ENCODE results near the gene RFTN1. TPM values are rescaled to one million over a fixed set of nuclear protein-coding genes. Genes with fewer than 3 reads are reported as not detected.
A peak's percentile ranks its signal among the peaks of the same experiment; 100 is the strongest.

Gene RFTN1
- total RNA-seq, 1 donor from 2014 or later, result 93.7 TPM

- Mint-ChIP-seq H3K27me3 (ENCODE audit: low read depth) (no peaks in the 10 kb centered on the region), H3K36me3 (ENCODE audit: low read depth) (peaks cover 54% of the 10 kb centered on the region), H3K9me3 (peaks cover 13% of the 10 kb centered on the region), H3K4me3 (ENCODE audit: low read depth) (peak overlapping the region; percentile 82), H3K4me1 (ENCODE audit: low read depth) (peaks cover 82% of the 10 kb centered on the region), H3K27ac (peak overlapping the region; percentile 35)
- intact Hi-C loops (cut with micrococcal nuclease), result loop anchor here (10.0 kb wide), 1 partner anchor 946 kb away; no protein-coding TSS in a partner anchor
- DNase-seq (ENCODE audit: low spot score), result no peak
Measured at GRCh38 chr3:16288664-16289063, 224.8 kb downstream of the RFTN1 start.

GRCh38 chr3:16286751-16287543 lies 226.6 kb downstream of the RFTN1 start:
- H3K27ac Mint-ChIP-seq, result peak overlapping the region; percentile 83
- no peaks in the 10 kb centered on the region for H3K9me3 Mint-ChIP-seq
- intact Hi-C loops (cut with micrococcal nuclease), result loop anchor here (1.0 to 10.0 kb wide), 3 partner anchors 22 to 948 kb away; partner anchors contain the start of genes OXNAD1 and RFTN1
- H3K36me3 Mint-ChIP-seq (ENCODE audit: low read depth), result peaks cover 52% of the 10 kb centered on the region
- no peak for DNase-seq (ENCODE audit: low spot score)
- H3K4me1 Mint-ChIP-seq (ENCODE audit: low read depth), result peaks cover 80% of the 10 kb centered on the region
- peak overlapping the region; percentile 82 for H3K4me3 Mint-ChIP-seq (ENCODE audit: low read depth)
- H3K27me3 Mint-ChIP-seq (ENCODE audit: low read depth), result no peaks in the 10 kb centered on the region

GRCh38 chr3:16286161-16286560 lies 227.3 kb downstream of the RFTN1 start:
- no peaks in the 10 kb centered on the region for H3K27me3 Mint-ChIP-seq (ENCODE audit: low read depth)
- intact Hi-C loops (cut with micrococcal nuclease), result loop anchor here (1.0 to 10.0 kb wide), 3 partner anchors 21 to 949 kb away; partner anchors contain the start of genes OXNAD1 and RFTN1
- no peaks in the 10 kb centered on the region for H3K9me3 Mint-ChIP-seq
- peak; percentile 60 for DNase-seq (ENCODE audit: low spot score)
- H3K36me3 Mint-ChIP-seq (ENCODE audit: low read depth), result peaks cover 46% of the 10 kb centered on the region
- peak overlapping the region; percentile 82 for H3K4me3 Mint-ChIP-seq (ENCODE audit: low read depth)
- H3K27ac Mint-ChIP-seq, result peak overlapping the region; percentile 83
- H3K4me1 Mint-ChIP-seq (ENCODE audit: low read depth), result peaks cover 73% of the 10 kb centered on the region

- H3K4me3 Mint-ChIP-seq (ENCODE audit: low read depth), result no peak overlapping the region
- no peak overlapping the region for H3K27ac Mint-ChIP-seq
- H3K4me1 Mint-ChIP-seq (ENCODE audit: low read depth), result peaks cover 58% of the 10 kb centered on the region
- no peak for DNase-seq (ENCODE audit: low spot score)
- intact Hi-C loops (cut with micrococcal nuclease), result loop anchor here (10.0 kb wide), 1 partner anchor 950 kb away; no protein-coding TSS in a partner anchor
- no peaks in the 10 kb centered on the region for H3K27me3 Mint-ChIP-seq (ENCODE audit: low read depth)
- no peaks in the 10 kb centered on the region for H3K9me3 Mint-ChIP-seq
- peaks cover 39% of the 10 kb centered on the region for H3K36me3 Mint-ChIP-seq (ENCODE audit: low read depth)
Measured at GRCh38 chr3:16284633-16285032, 228.9 kb downstream of the RFTN1 start.

GRCh38 chr3:16280671-16281070 lies 232.8 kb downstream of the RFTN1 start:
- DNase-seq (ENCODE audit: low spot score), result no peak
- Mint-ChIP-seq H3K4me1 (ENCODE audit: low read depth) (peaks cover 19% of the 10 kb centered on the region), H3K36me3 (ENCODE audit: low read depth) (peaks cover 32% of the 10 kb centered on the region), H3K27ac (no peak overlapping the region), H3K4me3 (ENCODE audit: low read depth) (no peak overlapping the region), H3K9me3 (no peaks in the 10 kb centered on the region), H3K27me3 (ENCODE audit: low read depth) (no peaks in the 10 kb centered on the region)
- intact Hi-C loops (cut with micrococcal nuclease), result loop anchor here (10.0 kb wide), 1 partner anchor 954 kb away; no protein-coding TSS in a partner anchor

- Mint-ChIP-seq H3K36me3 (ENCODE audit: low read depth) (peaks cover 29% of the 10 kb centered on the region), H3K4me3 (ENCODE audit: low read depth) (no peak overlapping the region), H3K4me1 (ENCODE audit: low read depth) (peaks cover 7% of the 10 kb centered on the region), H3K27ac (no peak overlapping the region), H3K9me3 (no peaks in the 10 kb centered on the region), H3K27me3 (ENCODE audit: low read depth) (no peaks in the 10 kb centered on the region)
- intact Hi-C loops (cut with micrococcal nuclease), result no loop called here
- no peak for DNase-seq (ENCODE audit: low spot score)
Measured at GRCh38 chr3:16279010-16279801, 234.3 kb downstream of the RFTN1 start.

GRCh38 chr3:16277471-16277870 lies 236.0 kb downstream of the RFTN1 start:
- peaks cover 2% of the 10 kb centered on the region for H3K4me1 Mint-ChIP-seq (ENCODE audit: low read depth)
- intact Hi-C loops (cut with micrococcal nuclease), result no loop called here
- H3K9me3 Mint-ChIP-seq, result no peaks in the 10 kb centered on the region
- no peaks in the 10 kb centered on the region for H3K27me3 Mint-ChIP-seq (ENCODE audit: low read depth)
- H3K36me3 Mint-ChIP-seq (ENCODE audit: low read depth), result peaks cover 24% of the 10 kb centered on the region
- H3K4me3 Mint-ChIP-seq (ENCODE audit: low read depth), result no peak overlapping the region
- no peak overlapping the region for H3K27ac Mint-ChIP-seq
- no peak for DNase-seq (ENCODE audit: low spot score)

- intact Hi-C loops (cut with micrococcal nuclease), result no loop called here
- H3K4me3 Mint-ChIP-seq (ENCODE audit: low read depth), result no peak overlapping the region
- DNase-seq (ENCODE audit: low spot score), result no peak
- H3K9me3 Mint-ChIP-seq, result no peaks in the 10 kb centered on the region
- H3K36me3 Mint-ChIP-seq (ENCODE audit: low read depth), result peaks cover 44% of the 10 kb centered on the region
- H3K4me1 Mint-ChIP-seq (ENCODE audit: low read depth), result no peaks in the 10 kb centered on the region
- no peaks in the 10 kb centered on the region for H3K27me3 Mint-ChIP-seq (ENCODE audit: low read depth)
- no peak overlapping the region for H3K27ac Mint-ChIP-seq
Measured at GRCh38 chr3:16273867-16274266, 239.6 kb downstream of the RFTN1 start.

GRCh38 chr3:16272588-16272987 lies 240.9 kb downstream of the RFTN1 start:
- Mint-ChIP-seq H3K9me3 (no peaks in the 10 kb centered on the region), H3K36me3 (ENCODE audit: low read depth) (peaks cover 42% of the 10 kb centered on the region), H3K27me3 (ENCODE audit: low read depth) (no peaks in the 10 kb centered on the region), H3K27ac (no peak overlapping the region), H3K4me1 (ENCODE audit: low read depth) (peaks cover 2% of the 10 kb centered on the region), H3K4me3 (ENCODE audit: low read depth) (no peak overlapping the region)
- no peak for DNase-seq (ENCODE audit: low spot score)
- intact Hi-C loops (cut with micrococcal nuclease), result no loop called here

GRCh38 chr3:16270855-16271254 lies 242.6 kb downstream of the RFTN1 start:
- peaks cover 37% of the 10 kb centered on the region for H3K36me3 Mint-ChIP-seq (ENCODE audit: low read depth)
- intact Hi-C loops (cut with micrococcal nuclease), result no loop called here
- no peak overlapping the region for H3K4me3 Mint-ChIP-seq (ENCODE audit: low read depth)

GRCh38 chr3:16266714-16267113 lies 246.8 kb downstream of the RFTN1 start:
- H3K9me3 Mint-ChIP-seq, result no peaks in the 10 kb centered on the region
- H3K27ac Mint-ChIP-seq, result no peak overlapping the region
- peaks cover 20% of the 10 kb centered on the region for H3K4me1 Mint-ChIP-seq (ENCODE audit: low read depth)
- DNase-seq (ENCODE audit: low spot score), result no peak
- no peaks in the 10 kb centered on the region for H3K27me3 Mint-ChIP-seq (ENCODE audit: low read depth)
- H3K4me3 Mint-ChIP-seq (ENCODE audit: low read depth), result no peak overlapping the region
- intact Hi-C loops (cut with micrococcal nuclease), result no loop called here
- H3K36me3 Mint-ChIP-seq (ENCODE audit: low read depth), result peaks cover 19% of the 10 kb centered on the region

More at GRCh38 chr3:16270855-16271254, 242.6 kb downstream of the RFTN1 start:
- peaks cover 16% of the 10 kb centered on the region for H3K4me1 Mint-ChIP-seq (ENCODE audit: low read depth)
- H3K27ac Mint-ChIP-seq, result no peak overlapping the region
- DNase-seq (ENCODE audit: low spot score), result no peak
- H3K27me3 Mint-ChIP-seq (ENCODE audit: low read depth), result no peaks in the 10 kb centered on the region
- no peaks in the 10 kb centered on the region for H3K9me3 Mint-ChIP-seq
